HG02970 (cell line): ENCODE results near the gene HEPHL1.

Experiments used
- ATAC-seq: cut with Tn5 transposase; IDR thresholded peaks from one replicate; pipeline ENCODE4 v1.9.1; 2021; ENCODE audit warnings: mild to moderate bottlenecking, moderate library complexity, moderate number of reproducible peaks; ENCODE audit not compliant: unreplicated experiment, low FRiP score

HEPHL1 gene

DNA sequence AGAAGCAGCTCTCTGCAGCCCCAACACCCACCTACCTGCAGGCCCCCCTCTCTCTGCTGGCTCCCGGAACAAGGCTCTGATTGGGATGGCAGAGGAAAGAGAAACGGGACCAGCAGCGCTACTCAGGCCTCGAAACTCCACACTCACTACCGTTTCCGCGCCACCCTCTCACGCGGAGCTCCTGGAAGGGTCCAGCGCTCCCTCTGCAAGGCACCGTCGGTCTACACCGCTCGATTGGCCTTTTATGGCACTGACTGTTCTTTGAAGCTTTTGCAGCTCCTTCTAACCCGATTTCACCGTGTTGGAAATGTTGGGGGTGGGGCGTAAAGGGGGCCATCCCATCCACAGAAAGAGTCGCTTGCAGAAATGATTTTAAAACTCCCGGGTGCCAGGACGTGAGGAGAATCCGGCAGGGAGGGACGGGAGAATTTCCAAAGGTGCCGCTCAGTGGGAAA lies 107.2 kb downstream of the HEPHL1 start:
- peak; percentile 10 for ATAC-seq

DNA sequence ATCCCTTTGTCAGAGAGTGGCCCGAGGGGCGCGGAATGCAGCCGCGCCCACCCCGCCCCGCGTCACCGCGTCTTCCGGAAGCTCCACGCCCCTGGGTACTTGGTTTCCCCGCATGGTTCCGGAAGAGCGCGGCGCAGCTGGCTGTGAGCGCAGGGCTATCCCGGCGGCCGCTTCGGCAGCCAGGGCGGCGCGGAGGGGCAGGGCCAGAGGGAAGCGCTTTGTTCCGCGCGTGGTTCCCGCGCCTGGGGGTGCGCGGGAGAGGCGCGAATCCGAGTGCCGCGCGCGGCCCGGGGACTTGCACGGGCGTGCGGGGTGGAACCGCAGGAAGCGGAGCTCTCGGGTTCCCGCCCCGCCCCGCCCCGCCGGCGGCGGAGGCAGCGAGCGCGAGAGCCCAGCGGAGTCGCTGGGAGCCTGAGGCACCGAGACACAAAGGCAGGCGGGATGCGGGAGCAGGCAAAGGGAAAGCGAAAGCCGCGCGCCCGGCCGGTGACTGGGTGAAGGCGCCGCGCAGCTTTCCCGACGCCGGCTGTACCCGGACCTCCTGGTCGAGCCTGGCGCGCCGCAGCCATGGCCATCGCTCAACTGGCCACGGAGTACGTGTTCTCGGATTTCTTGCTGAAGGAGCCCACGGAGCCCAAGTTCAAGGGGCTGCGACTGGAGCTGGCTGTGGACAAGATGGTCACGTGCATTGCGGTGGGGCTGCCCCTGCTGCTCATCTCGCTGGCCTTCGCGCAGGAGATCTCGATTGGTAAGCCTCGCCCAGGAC lies 107.8 kb downstream of the HEPHL1 start, which contains the start of gene PANX1:
TSS of gene PANX1 (plus strand) at position 96 of the 766 bp plus-strand sequence. CDS start at position 568, 472 bp downstream.
- ATAC-seq, result peak; percentile 85

DNA sequence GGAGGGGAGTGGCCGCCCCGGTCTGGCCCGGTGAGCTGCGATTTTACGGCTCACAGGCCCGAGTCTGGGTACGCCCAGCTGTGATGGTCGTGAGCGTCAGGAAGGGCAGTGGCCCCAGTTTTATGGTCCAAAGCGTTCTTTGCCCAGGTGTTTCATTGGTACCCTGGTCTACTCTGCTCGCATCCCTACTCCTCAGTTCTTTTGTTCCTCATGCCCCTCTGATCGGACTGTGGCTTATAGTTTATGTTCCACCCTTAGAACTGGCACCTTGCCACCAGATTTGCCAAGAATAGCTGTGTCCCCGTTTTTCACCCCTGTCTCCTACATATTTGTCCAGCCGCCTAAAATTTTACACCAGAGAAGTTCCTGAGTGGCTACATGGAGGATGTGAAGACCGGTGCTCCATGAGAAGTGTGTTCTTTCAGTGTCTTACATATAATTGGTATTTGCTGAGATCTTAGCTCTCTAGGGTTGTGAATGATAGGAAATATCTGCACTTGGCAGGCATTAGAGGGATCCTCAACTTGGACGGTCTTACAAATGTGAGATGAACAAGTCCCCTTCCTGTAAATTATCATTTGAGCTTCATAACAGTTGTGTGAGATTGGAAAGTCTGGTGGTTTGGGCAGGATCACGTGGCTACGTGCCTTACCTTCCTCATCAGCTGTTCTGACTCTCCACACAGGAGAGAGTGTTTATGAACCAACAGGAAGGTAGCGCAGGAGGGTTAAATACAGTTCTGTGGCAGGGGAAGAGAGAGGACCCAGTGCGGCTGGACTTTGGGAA lies 108.6 kb downstream of the HEPHL1 start:
- ATAC-seq, result no peak

DNA sequence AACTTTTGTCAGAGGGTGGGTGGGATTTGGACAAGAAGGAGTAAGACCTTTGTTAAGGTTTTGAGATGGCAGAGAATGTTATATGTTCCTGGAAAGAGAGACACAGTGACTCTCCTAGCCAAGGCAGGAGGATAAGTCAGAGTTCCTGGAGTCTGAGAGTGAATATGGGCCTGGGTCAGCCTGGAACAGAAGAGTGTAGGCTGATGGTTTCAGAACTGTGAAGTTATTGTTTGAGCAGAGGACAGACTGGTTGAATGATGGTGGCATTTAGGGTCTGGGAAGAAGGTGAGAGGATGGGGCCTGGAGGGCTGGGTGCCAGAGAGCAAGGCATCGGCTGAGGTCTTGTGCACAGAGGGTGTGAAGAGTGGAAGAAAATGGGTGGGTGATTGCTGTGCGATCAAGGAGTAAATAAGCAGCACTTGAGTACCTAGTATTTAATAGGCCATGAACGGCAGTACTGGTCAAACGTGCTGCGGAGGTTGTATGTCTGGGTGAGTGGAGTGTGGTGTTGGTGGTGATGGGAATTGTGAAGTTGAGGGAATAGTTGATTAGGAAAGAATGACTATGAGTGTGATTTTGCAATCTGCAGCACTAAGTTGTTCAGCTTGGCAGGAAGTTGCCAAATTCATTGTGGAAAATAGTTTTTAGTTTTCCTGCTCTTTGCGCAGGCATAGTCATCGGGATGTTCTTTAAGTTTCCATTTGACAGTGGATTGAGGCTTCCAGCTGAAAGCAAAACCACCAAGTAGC lies 109.3 kb downstream of the HEPHL1 start:
- no peak for ATAC-seq

DNA sequence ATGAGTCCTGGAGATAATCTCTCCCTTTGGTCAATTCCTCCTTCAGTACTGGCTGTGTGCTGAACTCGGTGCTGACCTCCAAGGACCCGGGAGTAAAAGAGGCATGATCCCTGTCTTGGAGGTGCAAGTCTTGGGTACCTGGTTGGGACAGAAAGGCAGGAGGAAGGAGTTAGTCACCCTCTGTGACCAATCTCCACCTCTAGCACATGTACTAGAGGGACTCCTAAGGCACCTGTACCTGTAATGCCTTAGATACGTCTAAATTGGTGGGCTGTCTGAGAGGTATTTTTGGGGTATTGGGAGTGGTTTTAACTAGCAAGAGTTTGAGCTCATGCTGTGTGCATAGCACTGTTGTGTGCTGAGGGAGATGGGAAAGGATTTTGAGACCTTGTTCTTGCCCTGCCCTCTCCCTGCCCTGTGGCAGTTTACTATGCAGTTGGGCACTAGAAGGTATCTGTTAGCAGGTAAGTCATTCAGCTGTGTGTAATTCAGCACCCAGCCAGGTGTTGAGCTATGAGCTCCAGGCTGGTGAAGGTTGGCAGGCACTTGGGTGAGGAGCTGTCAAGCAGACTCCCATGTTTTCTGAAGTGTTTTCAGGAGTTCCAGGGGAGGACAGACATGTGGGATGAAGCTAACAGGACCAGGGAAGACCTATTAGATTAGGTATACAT lies 110.0 kb downstream of the HEPHL1 start:
- ATAC-seq, result no peak

DNA sequence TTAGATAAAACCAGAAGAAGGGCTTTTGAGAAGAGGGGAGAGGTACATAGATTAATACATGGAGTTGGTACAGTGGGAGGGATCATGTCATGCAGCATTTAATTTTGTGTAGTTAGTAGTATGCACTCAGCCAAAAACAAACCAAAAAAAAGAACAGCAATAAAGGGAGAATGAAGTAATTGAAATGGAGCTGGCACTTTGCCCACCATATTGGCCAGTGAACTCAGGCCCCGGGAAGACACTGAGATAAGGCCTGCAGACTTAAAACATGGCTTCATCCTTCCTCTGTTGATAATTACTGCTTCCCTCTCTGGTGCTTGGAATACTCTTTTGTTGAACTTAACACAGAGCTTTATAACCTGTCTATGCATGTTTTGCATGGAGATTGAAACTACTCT lies 110.6 kb downstream of the HEPHL1 start:
- ATAC-seq, result no peak

DNA sequence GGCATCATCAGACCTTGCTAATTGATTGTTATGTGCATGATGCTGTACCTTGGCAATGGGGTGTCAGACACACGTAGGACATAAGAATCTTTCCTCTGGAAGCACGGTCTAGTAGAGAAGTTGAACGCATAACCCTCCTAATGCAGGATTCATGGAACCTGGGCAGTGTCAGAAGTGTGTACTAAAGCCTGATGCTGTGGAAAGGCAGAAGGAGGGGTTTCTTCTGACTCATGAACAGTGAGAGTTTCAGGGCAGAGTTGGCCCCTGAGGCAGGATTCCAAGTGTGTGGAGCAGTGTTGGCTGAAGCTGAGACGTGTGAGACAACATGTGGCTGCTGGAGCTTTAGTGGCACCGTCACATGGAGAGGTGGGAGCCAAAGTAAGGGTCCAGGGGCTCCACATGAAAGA lies 111.0 kb downstream of the HEPHL1 start:
- ATAC-seq, result no peak

DNA sequence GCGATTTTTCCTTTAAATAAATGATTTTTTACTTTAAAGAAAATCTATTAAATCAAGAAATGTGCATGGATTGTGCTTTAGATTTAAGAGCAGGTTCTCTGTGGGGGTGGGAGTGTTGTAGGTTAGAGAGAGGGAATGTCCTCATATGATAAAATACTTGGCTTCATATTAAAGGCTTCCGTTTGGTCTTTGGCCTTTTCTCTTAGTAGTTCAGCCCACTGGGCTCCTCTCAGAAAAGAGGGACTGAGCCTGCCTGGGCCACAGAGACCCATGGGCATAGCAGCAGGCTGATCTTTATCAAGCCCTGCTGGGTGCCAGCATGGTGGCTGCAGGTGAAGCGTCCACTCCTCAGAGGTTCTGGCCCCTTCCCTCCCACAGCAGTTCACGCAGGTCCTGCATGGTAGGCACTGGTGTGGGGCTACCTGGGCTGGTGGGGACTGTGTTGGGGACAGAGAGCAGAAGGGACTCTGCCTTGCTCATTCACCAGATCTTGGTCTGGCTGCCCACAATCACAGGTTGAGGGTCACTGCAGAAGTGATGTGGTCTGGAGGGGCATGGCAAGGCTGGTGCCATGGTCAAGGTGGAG lies 111.8 kb downstream of the HEPHL1 start:
- ATAC-seq, result no peak

DNA sequence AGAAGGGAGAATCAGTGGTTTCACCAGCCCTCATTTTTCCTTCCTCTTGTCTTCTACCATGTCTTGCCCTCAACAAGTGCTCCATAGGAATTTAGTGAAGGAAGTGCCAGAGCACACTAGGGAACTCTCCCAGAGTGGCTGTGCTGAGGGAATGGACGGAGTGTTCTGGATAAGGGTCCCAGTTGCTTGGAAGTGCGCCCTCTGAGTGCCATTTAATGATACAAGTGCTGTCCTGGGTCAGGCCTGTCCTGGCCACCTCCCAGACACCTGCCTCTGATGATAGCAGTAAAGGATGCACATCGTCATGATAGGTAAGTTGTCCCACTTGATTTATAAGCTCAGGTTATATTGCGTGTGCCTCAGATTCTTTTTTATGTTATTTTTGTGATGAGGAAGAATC lies 112.6 kb downstream of the HEPHL1 start:
- ATAC-seq, result no peak

DNA sequence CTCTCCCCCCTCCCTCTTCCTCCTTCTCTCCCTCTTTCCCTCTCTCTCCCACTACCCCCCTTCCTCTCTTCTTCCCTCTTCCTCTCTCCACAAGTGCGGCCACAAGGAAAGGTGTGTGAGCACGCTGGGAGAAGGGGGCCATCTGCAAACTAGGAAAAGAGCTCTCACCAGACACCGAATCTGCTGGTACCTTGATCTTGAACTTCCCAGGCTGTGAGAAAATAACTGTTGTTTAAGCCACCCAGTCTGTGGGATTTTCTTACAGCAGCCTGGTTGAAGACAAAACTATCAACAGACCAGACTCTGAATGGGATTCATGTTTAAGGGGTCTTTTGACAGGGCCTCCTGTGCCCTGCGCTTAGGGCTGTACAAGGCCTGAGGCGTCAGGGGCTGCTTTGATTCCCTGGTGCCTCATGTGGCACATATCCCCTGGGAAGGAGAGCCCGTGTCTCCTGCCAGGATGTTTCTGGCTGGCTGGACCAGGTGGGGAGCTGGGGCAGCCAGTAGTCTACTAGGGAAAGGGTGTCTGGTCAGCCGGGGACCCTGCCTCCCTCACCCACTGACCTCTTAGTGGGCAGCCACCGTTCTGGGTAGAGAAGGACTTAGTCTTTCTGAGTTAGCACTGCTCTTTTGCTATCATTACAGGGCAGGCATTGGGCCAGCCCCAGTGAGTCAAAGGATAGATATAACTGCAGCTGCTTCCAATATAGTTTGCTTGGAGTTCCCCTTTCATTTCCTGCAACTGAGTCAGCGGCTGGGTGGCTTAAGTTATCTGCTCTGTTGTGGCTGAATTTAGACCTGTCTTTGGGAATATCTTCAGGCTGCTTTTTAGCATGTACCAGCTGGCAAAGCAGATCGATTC lies 113.7 kb downstream of the HEPHL1 start:
- no peak for ATAC-seq

DNA sequence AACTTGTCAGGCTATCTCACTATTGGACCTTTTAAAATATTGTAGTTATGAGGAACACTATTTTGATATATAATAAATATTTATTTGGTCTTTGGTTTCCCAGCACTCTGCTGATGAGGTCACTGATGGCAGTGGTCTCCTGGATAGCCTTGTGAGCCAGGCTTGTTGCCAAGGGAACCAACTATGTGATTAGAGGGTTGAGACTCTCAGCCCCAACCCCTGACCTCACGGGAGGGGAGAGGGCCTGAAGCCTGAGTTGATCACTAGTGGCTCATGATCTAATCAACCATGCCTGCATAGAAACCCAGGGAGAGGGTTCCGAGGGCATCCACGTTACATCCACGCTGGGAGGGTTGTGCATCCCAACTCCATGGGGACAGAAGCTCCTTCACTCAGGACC lies 118.3 kb downstream of the HEPHL1 start:
- ATAC-seq, result no peak

DNA sequence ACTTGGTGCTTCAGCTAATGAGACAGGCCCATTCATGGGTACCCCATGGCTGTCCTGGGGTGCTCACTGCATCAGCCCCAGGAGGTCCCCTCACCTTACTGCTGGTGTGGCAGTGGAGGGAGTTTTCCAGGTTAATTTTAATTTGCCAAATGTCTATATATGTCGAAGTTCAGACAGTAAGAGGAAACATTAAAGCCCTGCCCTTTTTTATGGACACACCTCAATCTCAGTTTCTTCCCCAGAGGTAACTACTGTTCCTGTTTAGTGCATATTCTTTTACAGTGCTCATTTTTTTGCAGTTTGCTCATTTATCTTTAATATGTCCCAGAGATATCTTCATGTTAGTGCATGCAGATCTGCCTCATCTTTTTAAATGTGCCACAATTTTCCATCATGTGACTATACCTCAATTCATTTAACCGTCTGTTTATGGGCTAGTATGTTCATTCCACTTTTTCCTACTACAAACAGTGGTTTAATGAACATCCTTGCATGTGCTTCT lies 119.1 kb downstream of the HEPHL1 start:
- no peak for ATAC-seq

DNA sequence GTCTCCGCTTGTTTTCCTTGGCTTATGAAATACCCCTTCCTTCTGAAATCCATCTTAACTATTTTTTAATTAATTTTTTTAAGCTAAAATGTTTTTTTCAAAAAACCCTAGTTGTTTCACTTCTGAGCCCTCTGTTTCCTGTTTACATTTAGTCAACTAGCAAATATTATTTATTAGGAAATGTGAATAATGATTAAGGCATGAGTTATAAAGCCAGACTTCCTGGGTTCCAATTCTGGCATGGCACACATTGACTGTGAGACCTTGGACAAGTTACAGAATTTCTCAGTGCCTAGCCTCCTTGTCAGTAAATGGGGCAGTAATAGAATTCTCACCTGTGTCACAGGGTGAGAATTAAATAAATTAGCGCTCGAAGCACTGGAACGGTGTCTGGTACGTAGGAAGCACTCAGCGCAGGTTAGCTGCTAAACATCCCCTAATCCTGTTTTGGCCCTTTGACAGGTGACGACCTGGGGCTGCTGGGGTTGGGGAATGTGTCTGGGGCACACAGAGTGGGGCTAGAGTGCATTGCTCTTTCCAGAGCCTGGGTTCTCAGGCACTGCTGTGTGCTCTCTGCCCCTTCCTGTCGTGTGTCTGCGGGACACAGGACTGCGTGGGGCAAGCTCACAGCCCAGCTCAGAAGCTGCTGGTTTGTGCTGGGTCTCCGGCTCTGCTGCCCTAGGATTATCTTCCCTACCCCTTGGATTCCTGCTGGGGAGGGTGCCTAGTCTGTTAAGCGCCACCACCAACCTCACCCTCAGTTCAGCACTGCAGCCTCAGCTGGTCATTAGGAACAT lies 120.6 kb downstream of the HEPHL1 start:
- ATAC-seq, result no peak

DNA sequence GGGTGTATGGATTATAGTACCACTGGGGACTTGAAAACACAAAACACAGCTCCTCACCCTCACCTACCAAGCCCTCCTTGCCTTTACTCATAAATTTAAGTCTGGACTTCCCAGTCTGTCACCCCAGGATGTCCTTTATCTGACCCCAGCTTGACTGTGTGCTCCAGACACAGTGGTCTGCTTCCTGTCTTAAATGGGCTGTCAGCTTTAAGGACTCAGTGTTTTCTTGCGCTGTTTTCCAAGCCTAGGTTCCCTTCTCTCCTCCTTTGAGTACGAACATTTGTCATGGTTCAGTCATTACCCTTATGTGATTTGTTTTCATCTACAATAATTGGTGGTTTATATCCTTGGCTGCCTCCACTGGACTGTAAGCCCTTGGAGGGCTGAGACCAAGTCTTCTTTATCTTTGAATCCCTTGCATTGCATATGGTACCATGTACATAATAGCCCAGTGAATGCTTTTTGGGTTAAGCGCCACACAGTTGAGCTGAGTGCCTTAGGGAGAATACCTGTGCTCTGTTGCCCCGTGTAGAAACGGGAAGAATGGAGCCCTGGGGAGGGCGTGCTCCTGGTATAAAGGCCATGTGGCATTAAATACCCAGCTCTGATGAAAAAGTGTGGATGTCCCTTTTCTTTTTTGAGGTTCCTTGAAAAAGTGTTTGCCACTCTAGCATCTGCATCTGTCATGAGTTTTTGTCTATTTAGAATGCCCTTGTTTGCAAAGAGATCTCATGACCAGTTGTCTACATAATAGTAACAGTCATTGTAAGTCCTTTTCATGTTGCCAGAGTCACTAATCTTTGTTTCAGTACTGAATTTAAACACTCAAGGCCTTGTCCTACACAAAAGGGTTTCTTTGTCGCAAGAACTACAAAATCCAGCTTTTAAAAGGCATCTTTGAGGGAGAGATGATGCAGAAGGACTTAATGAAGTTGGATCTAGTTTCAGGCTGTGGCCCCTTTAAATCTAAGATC lies 121.4 kb downstream of the HEPHL1 start:
- no peak for ATAC-seq

DNA sequence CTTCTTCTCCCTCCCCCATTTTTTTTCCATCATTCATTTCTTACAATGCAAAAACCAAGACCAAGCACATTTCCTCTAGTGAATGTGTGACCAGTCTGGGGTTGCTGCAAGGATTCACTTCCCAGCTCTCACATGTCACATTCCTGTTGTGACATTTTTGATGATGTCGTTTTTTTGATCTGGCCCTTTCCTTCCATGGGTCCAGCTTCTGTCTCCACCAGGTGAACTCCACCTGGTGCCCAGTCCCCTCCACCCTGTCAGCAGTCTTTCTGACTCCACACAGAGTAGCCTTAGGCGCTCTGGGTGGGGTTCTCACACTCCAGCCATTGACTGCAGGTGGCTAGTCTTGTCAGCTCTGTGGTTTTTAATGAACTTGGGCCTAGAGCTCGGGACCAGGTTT lies 123.1 kb downstream of the HEPHL1 start:
- ATAC-seq, result no peak

DNA sequence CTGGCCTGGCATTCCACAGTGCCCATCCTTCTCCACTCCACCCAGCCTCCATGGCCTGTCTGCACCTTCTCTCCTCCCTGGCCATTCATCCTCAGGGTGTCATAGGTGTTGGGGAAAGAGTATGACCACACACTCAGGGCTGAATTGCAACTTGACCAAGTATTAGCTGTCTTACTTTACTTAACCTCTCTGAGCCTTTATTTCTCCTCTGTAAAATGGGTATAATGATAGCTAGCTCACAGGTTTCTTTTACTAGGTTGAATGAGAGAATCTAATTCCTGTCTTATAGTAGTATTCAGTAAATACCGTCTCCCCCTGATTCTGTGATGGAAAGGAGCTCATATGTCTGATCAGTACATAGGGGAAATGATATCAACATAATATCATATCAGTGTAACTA lies 123.5 kb downstream of the HEPHL1 start:
- ATAC-seq, result no peak

DNA sequence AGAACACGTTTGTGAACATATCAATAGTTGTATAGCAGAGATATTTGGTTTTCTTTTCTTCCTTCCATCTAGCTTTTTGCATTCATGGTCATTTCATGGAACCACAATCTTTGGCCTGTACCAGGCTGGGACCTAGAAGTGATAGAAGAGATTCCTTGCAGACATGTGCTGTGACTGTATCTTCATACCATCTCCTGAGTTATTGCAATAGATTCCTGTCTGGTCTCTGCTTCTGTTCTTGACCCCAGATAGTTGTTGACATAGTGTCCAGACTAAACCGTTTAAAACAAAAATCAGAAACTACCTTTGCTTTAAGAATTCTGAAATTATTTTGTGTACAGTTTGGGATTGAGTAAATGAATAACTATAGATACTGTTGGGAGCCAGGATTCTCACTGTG lies 124.3 kb downstream of the HEPHL1 start:
- ATAC-seq, result no peak
